Transverse colon (tissue), 4 donors: ENCODE measurements around the gene MSH4. TPM values are rescaled to one million over a fixed set of nuclear protein-coding genes. Genes with fewer than 3 reads are reported as not detected.

Experiments used
- DNase-seq: peaks from one replicate; pipeline ENCODE4 v3.0.0-alpha.2; 2019
- H3K27ac ChIP-seq, 4 donors: fragments of 200-600 bp; sonication (generic); 2 replicates each; pipeline ENCODE4 v1.5.1; 2016 to 2018; ENCODE audit warnings: inconsistent platforms in 4 of 4
- H3K27me3 ChIP-seq: fragments of 200-600 bp; sonication (generic); 2 replicates; pipeline ENCODE4 v1.5.1; 2017; ENCODE audit warnings: inconsistent platforms
- H3K36me3 ChIP-seq, 4 donors: fragments of 200-600 bp; sonication (generic); 2 replicates each; pipeline ENCODE4 v1.5.1; 2017 to 2019; ENCODE audit warnings: inconsistent platforms in 4 of 4
- H3K4me1 ChIP-seq, 4 donors: fragments of 200-600 bp; sonication (generic); 2 replicates each; pipeline ENCODE4 v1.5.1; 2017 to 2020; ENCODE audit warnings: inconsistent platforms in 4 of 4
- H3K4me3 ChIP-seq, 4 donors: fragments of 200-600 bp; sonication (generic); 1 replicate in 1 of 4; 2 replicates in 3 of 4; pipeline versions ENCODE4 v1.5.1 to v1.6.1; 2017 to 2019; ENCODE audit warnings: inconsistent platforms in 4 of 4
- H3K9me3 ChIP-seq, 2 donors: fragments of 200-600 bp; sonication (generic); 2 replicates each; pipeline ENCODE4 v1.5.1; 2017 to 2019; ENCODE audit warnings: inconsistent platforms in 2 of 2
- CTCF ChIP-seq, 5 experiments: fragments of 200-600 bp in 3 of 5; fragments of 450-650 bp in 2 of 5; sonication (generic) in 3 of 5; IDR thresholded peaks; 1 replicate in 2 of 5; 2 replicates in 3 of 5; pipeline ENCODE4 v1.5.1; 2016 to 2017; ENCODE audit warnings: antibody characterized with exemption in 5 of 5, inconsistent platforms in 3 of 5, mild to moderate bottlenecking in 2 of 5, moderate library complexity in 1 of 5
- EP300 ChIP-seq: sonication (generic); formaldehyde crosslinking; IDR thresholded peaks from one replicate; pipeline ENCODE4 v1.6.1; 2017; ENCODE audit warnings: antibody characterized with exemption, low read depth
- POLR2A ChIP-seq: fragments of 450-650 bp; IDR thresholded peaks from one replicate; pipeline ENCODE4 v1.6.1; 2016; ENCODE audit warnings: antibody characterized with exemption, mild to moderate bottlenecking, moderate library complexity
- POLR2AphosphoS5 ChIP-seq, 3 donors: sonication (generic); formaldehyde crosslinking; IDR thresholded peaks; one replicate each; pipeline ENCODE4 v1.6.1; 2016; ENCODE audit warnings: antibody characterized with exemption in 3 of 3
- WGBS, 2 donors: methylation state at CpG; one replicate each; pipeline ENCODE4 v1.1.5; 2018; ENCODE audit warnings: low coverage in 1 of 2; 5-methylcytosine and 5-hydroxymethylcytosine counted together
- in situ Hi-C, 4 donors: fragments of 200-750 bp; cut with MboI; loops; one replicate each; pipeline versions ENCODE4 v1.15.0 to v1.15.1; 2017; ENCODE audit warnings: low sequenced_read_pairs in 3 of 4, low pct_ligation_motif_present in 1 of 4, low pct_unique_long_range_greater_than_20kb in 1 of 4
- intact Hi-C: fragments of 100-400 bp; cut with DNase I; formaldehyde crosslinking; loops from one replicate; pipeline ENCODE4 v1.15.1; 2023; ENCODE audit warnings: low total_unique reads
- total RNA-seq, 4 donors: library from RNA; depleted of rRNA; stranded (reverse); fragments of >200 nt; gene quantifications; one replicate each; pipeline ENCODE4 v1.1.0, GENCODE V29; 2016

MSH4 gene
- total RNA-seq, 4 donors from 2014 or later, result 0.20 to 0.48 TPM; not detected in 2

DNA sequence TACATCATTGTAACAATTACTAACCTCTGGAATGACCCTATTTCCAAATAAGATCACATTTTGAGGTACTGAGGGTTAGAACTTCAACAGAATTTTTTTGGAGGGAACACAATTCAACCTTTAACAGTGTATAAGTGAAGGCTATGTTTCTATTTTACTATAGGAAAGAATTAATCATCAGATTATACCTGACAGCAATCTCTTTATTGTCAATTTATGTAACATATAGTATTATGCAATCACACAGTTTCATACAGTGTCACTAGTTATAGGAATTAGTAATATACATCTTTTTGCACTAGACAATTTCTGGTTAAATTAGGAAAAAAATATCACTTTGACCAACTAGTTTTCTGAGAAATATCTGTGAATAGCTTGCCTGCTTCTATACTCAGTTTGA, 59.1 kb downstream of the MSH4 start:
- Histone ChIP-seq H3K27me3 (no peaks in the 10 kb centered on the region), H3K27ac (no peak overlapping the region), H3K4me3 (no peak overlapping the region), H3K36me3 (no peaks in the 10 kb centered on the region), H3K4me1 (no peaks in the 10 kb centered on the region), H3K9me3 (no peaks in the 10 kb centered on the region)
- no peak for TF ChIP-seq POLR2A
- TF ChIP-seq CTCF (IDR thresholded peaks at IDR 0.05), result no peak
- TF ChIP-seq POLR2AphosphoS5 (IDR thresholded peaks at IDR 0.05), result no peak
- no peak for TF ChIP-seq EP300
- no peak for DNase-seq
- in situ Hi-C loops, result no loop called here
- intact Hi-C loops, result no loop called here

DNA sequence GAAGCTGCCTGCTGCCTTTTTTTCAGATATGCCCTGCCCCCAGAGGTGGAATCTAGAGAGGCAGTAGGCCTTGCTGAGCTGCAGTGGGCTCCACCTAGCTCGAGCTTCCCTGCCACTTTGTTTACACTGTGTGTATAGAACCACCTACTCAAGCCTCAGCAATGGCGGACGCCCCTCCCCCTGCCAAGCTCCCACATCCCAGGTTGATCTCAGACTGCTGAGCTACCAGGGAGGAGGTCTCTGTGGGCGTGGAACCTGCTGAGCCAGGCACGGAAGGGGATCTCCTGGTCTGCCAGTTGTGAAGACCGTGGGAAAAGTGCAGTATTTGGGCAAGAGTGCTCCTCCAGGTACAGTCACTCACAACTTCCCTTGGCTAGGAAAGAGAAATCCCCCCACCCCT, 65.1 kb downstream of the MSH4 start:
- H3K27ac ChIP-seq, result no peak overlapping the region
- no peak for DNase-seq
- 73 to 79% methylated on average over 3 to 6 of the region's 6 CpGs for WGBS, 2 donors
- no peak overlapping the region for H3K4me3 ChIP-seq
- intact Hi-C loops, result no loop called here
- H3K4me1 ChIP-seq, result no peaks in the 10 kb centered on the region
- H3K36me3 ChIP-seq, result no peaks in the 10 kb centered on the region
- no peaks in the 10 kb centered on the region for H3K27me3 ChIP-seq
- TF ChIP-seq POLR2AphosphoS5 (IDR thresholded peaks at IDR 0.05), result no peak
- TF ChIP-seq EP300, result no peak
- no peak for TF ChIP-seq CTCF (IDR thresholded peaks at IDR 0.05)
- TF ChIP-seq POLR2A, result no peak
- H3K9me3 ChIP-seq, result no peaks in the 10 kb centered on the region
- in situ Hi-C loops, result no loop called here

GRCh38 chr1:75870951-75871350, 74.3 kb downstream of the MSH4 start:
- no peaks in the 10 kb centered on the region for H3K9me3 ChIP-seq
- no peaks in the 10 kb centered on the region for H3K4me1 ChIP-seq
- TF ChIP-seq POLR2AphosphoS5 (IDR thresholded peaks at IDR 0.05), result no peak
- no peak for TF ChIP-seq CTCF (IDR thresholded peaks at IDR 0.05)
- TF ChIP-seq EP300, result no peak
- no peak for TF ChIP-seq POLR2A
- WGBS, 2 donors, result 25 to 43% methylated on average over 1 of the region's 1 CpG
- no peak for DNase-seq
- no peaks in the 10 kb centered on the region for H3K27me3 ChIP-seq
- no peak overlapping the region for H3K27ac ChIP-seq
- H3K4me3 ChIP-seq, result no peak overlapping the region
- intact Hi-C loops, result loop anchor here (2.0 kb wide), 1 partner anchor 38 kb away; no protein-coding TSS in a partner anchor
- no peaks in the 10 kb centered on the region for H3K36me3 ChIP-seq
- in situ Hi-C loops, result no loop called here

GRCh38 chr1:75879985-75880384, 83.3 kb downstream of the MSH4 start:
- 69% methylated on average over 1 of the region's 1 CpG; no CpG with 5 or more reads in 1 of the 2 donors for WGBS, 2 donors

DNA sequence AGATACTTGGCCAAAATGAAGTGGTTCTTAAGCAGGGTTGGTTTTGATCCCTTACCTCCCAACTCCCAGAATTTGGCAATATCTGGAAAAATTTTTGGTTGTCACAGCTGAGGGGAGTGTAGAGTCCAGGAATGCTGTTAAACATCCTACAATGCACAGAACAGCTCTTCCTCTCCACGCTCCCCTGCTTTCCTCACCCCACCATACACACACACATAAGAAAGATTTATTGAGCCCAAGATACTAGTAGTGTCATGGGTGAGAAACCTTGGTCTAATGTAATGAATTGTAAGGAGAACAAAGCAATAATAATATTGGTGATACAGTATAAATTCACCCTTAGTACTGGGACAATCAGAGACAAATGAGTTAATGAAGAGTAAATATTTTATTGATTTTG, 87.8 kb downstream of the MSH4 start:
- intact Hi-C loops, result no loop called here
- TF ChIP-seq EP300 (no peak), POLR2A (no peak), POLR2AphosphoS5 (IDR thresholded peaks at IDR 0.05) (no peak), CTCF (IDR thresholded peaks at IDR 0.05) (no peak)
- Histone ChIP-seq H3K27ac (no peak overlapping the region), H3K36me3 (no peaks in the 10 kb centered on the region), H3K4me3 (no peak overlapping the region), H3K27me3 (no peaks in the 10 kb centered on the region), H3K9me3 (no peaks in the 10 kb centered on the region), H3K4me1 (no peaks in the 10 kb centered on the region)
- in situ Hi-C loops, result no loop called here
- WGBS, 2 donors, result 77 to 90% methylated on average over 1 of the region's 1 CpG
- DNase-seq, result no peak

More at GRCh38 chr1:75879985-75880384, 83.3 kb downstream of the MSH4 start:
- H3K36me3 ChIP-seq, result no peaks in the 10 kb centered on the region
- in situ Hi-C loops, result no loop called here
- H3K4me1 ChIP-seq, result no peaks in the 10 kb centered on the region
- no peak overlapping the region for H3K27ac ChIP-seq
- no peak for DNase-seq
- H3K27me3 ChIP-seq, result no peaks in the 10 kb centered on the region
- no peaks in the 10 kb centered on the region for H3K9me3 ChIP-seq
- TF ChIP-seq EP300, result no peak
- intact Hi-C loops, result no loop called here
- no peak overlapping the region for H3K4me3 ChIP-seq
